HG02970 (cell line): ENCODE measurements around the gene LCNL1.

Source experiments
- ATAC-seq: cut with Tn5 transposase; IDR thresholded peaks from one replicate; pipeline ENCODE4 v1.9.1; 2021; ENCODE audit warnings: mild to moderate bottlenecking, moderate library complexity, moderate number of reproducible peaks; ENCODE audit not compliant: unreplicated experiment, low FRiP score

Gene LCNL1

GRCh38 chr9:137034039-137034708 lies 51.4 kb downstream of the LCNL1 start:
- ATAC-seq, result no peak

- ATAC-seq, result no peak
These were observed 52.1 kb downstream of the LCNL1 start for GRCh38 chr9:137034709-137035506.
